ENCODE measurements around the gene OR6A2.

Gene OR6A2

GRCh38 chr11:6755953-6756347 lies 43.5 kb downstream of the OR6A2 start:
- no peak for DNase-seq (ENCODE audit: low spot score)

- peak; percentile 18 for DNase-seq (ENCODE audit: low spot score)
Measured at GRCh38 chr11:6755303-6755952, 44.1 kb downstream of the OR6A2 start.

- no peak for DNase-seq (ENCODE audit: low spot score)
Measured at GRCh38 chr11:6747097-6747668, 52.3 kb downstream of the OR6A2 start.

GRCh38 chr11:6746626-6747025 lies 52.9 kb downstream of the OR6A2 start:
- no peak for DNase-seq (ENCODE audit: low spot score)

- DNase-seq (ENCODE audit: low spot score) = no peak
Measured at GRCh38 chr11:6746086-6746618, 53.3 kb downstream of the OR6A2 start.

GRCh38 chr11:6745465-6746015 lies 53.9 kb downstream of the OR6A2 start:
- DNase-seq (ENCODE audit: low spot score) = no peak

- no peak for DNase-seq (ENCODE audit: low spot score)
Measured at GRCh38 chr11:6745018-6745417, 54.5 kb downstream of the OR6A2 start.

GRCh38 chr11:6742260-6742659 lies 57.2 kb downstream of the OR6A2 start:
- no peak for DNase-seq (ENCODE audit: low spot score)

Data from HuH-7 (cell line).